Hepatocyte (in vitro differentiated cells): ENCODE results near the gene PRDX5.

ENCODE experiments used
- EZH2 ChIP-seq: fragments of 200-600 bp; sonication (generic); IDR thresholded peaks from 2 replicates; pipeline ENCODE4 v1.6.1; 2016; ENCODE audit warnings: antibody characterized with exemption, mild to moderate bottlenecking, borderline replicate concordance
- EZH2phosphoT487 ChIP-seq: fragments of 200-600 bp; sonication (generic); IDR thresholded peaks from one replicate; pipeline ENCODE4 v1.6.1; 2018; ENCODE audit warnings: antibody characterized with exemption, mild to moderate bottlenecking, low read depth, moderate library complexity; ENCODE audit not compliant: unreplicated experiment, severe bottlenecking
- TF ChIP-seq, protein P1 (sequence below): fragments of 200-600 bp; sonication (generic); IDR thresholded peaks from 2 replicates; pipeline ENCODE4 v1.5.1; 2016; ENCODE audit warnings: antibody characterized with exemption, mild to moderate bottlenecking; ENCODE audit not compliant: poor library complexity

DNA sequence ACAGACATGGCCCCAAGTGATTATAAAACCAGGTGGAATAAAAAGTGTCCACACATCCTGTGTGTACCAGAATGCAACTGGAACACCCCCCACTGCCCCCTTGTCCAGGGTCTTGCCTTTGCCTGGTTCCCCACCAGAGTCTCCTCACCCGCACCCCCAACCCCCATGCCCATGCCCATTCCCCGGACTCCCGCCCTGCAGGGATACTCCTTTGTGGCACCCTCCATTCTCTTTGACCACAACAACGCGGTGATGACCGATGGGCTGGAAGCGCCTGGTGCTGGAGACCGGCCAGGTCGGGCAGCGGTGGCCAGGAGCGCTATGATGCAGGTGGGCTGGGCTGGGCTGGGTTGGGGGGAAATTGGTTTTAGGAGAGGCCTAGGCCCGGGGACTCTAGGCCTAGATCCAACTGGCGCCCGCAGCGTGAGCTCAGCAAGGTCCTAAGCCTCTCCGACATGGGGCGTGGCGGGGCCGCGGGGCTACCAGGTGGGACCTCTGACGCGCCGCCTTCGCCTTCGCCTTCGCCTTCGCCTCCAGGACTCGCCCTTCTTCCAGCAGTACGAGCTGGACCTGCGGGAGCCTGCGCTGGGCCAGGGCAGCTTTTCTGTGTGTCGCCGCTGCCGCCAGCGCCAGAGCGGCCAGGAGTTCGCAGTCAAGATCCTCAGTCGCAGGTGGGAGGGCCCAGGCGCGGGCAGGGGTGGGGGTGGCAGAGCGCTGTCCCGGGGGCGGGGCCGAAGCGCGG lies 50.2 kb downstream of the PRDX5 start:
- TF ChIP-seq, protein P1, sequence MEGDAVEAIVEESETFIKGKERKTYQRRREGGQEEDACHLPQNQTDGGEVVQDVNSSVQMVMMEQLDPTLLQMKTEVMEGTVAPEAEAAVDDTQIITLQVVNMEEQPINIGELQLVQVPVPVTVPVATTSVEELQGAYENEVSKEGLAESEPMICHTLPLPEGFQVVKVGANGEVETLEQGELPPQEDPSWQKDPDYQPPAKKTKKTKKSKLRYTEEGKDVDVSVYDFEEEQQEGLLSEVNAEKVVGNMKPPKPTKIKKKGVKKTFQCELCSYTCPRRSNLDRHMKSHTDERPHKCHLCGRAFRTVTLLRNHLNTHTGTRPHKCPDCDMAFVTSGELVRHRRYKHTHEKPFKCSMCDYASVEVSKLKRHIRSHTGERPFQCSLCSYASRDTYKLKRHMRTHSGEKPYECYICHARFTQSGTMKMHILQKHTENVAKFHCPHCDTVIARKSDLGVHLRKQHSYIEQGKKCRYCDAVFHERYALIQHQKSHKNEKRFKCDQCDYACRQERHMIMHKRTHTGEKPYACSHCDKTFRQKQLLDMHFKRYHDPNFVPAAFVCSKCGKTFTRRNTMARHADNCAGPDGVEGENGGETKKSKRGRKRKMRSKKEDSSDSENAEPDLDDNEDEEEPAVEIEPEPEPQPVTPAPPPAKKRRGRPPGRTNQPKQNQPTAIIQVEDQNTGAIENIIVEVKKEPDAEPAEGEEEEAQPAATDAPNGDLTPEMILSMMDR, result no peak
- TF ChIP-seq EZH2phosphoT487 (no peak), EZH2 (no peak)
